ENCODE measurements around the gene BAZ2B. TPM values are rescaled to one million over a fixed set of nuclear protein-coding genes. Genes with fewer than 3 reads are reported as not detected.

Gene BAZ2B
- total and polyA plus RNA-seq, 3 experiments from 2014 or later: 13.3 to 27.0 (median 15.7) TPM

- Mint-ChIP-seq H3K4me1 (no peaks in the 10 kb centered on the region), H3K36me3 (peaks cover 15 to 61% (median 33%) of the 10 kb centered on the region in 3 donors), H3K27ac (no peak overlapping the region), H3K27me3 (no peaks in the 10 kb centered on the region), H3K4me3 (no peak overlapping the region), H3K9me3 (no peaks in the 10 kb centered on the region)
- POLR2A ChIA-PET: no interaction called here
- no peaks in the 10 kb centered on the region for H3K27me3 ChIP-seq (ENCODE audit: insufficient read depth, low read length, poor library complexity, severe bottlenecking)
- peaks cover 14% of the 10 kb centered on the region for H3K36me3 ChIP-seq (ENCODE audit: insufficient read depth, low read length)
- no peak overlapping the region for H3K4me3 ChIP-seq (ENCODE audit: low read length)
- DNase-seq: no peak
- H3K9me3 ChIP-seq (ENCODE audit: low read length): no peaks in the 10 kb centered on the region
- no peaks in the 10 kb centered on the region for H3K4me1 ChIP-seq (ENCODE audit: insufficient read depth, low read length)
- CTCF ChIA-PET: no interaction called here
- no peak overlapping the region for H3K27ac ChIP-seq (ENCODE audit: low read depth, low read length)
These were observed 177.5 kb downstream of the BAZ2B start for GRCh38 chr2:159438720-159439353.

- CTCF ChIA-PET: no interaction called here
- POLR2A ChIA-PET: no interaction called here
- H3K27me3 Mint-ChIP-seq: no peaks in the 10 kb centered on the region
- Histone ChIP-seq H3K27ac (ENCODE audit: low read depth, low read length) (no peak overlapping the region), H3K4me3 (ENCODE audit: low read length) (no peak overlapping the region), H3K36me3 (ENCODE audit: insufficient read depth, low read length) (peaks cover 10% of the 10 kb centered on the region), H3K27me3 (ENCODE audit: insufficient read depth, low read length, poor library complexity, severe bottlenecking) (no peaks in the 10 kb centered on the region), H3K4me1 (ENCODE audit: insufficient read depth, low read length) (no peaks in the 10 kb centered on the region), H3K9me3 (ENCODE audit: low read length) (no peaks in the 10 kb centered on the region)
- no peaks in the 10 kb centered on the region for H3K4me1 Mint-ChIP-seq
- H3K27ac Mint-ChIP-seq: no peak overlapping the region
- no peak for DNase-seq
- H3K36me3 Mint-ChIP-seq: peaks cover 11 to 61% (median 32%) of the 10 kb centered on the region in 3 donors
- no peak overlapping the region for H3K4me3 Mint-ChIP-seq
- H3K9me3 Mint-ChIP-seq: no peaks in the 10 kb centered on the region
These were observed 178.1 kb downstream of the BAZ2B start for GRCh38 chr2:159438284-159438683.

GRCh38 chr2:159432610-159433009 is 183.7 kb downstream of the BAZ2B start:
- Mint-ChIP-seq H3K27ac (no peak overlapping the region), H3K4me3 (no peak overlapping the region), H3K9me3 (no peaks in the 10 kb centered on the region), H3K4me1 (no peaks in the 10 kb centered on the region), H3K27me3 (no peaks in the 10 kb centered on the region), H3K36me3 (peaks cover 16 to 67% (median 32%) of the 10 kb centered on the region in 3 donors)
- H3K27me3 ChIP-seq (ENCODE audit: insufficient read depth, low read length, poor library complexity, severe bottlenecking): no peaks in the 10 kb centered on the region
- no peaks in the 10 kb centered on the region for H3K4me1 ChIP-seq (ENCODE audit: insufficient read depth, low read length)
- no peaks in the 10 kb centered on the region for H3K9me3 ChIP-seq (ENCODE audit: low read length)
- no peak overlapping the region for H3K27ac ChIP-seq (ENCODE audit: low read depth, low read length)
- POLR2A ChIA-PET: no interaction called here
- DNase-seq: no peak
- CTCF ChIA-PET: no interaction called here
- no peak overlapping the region for H3K4me3 ChIP-seq (ENCODE audit: low read length)
- no peaks in the 10 kb centered on the region for H3K36me3 ChIP-seq (ENCODE audit: insufficient read depth, low read length)

GRCh38 chr2:159427048-159427447 is 189.3 kb downstream of the BAZ2B start:
- no peaks in the 10 kb centered on the region for H3K9me3 ChIP-seq (ENCODE audit: low read length)
- ChIA-PET CTCF (no interaction called here), POLR2A (no interaction called here)
- no peaks in the 10 kb centered on the region for H3K27me3 ChIP-seq (ENCODE audit: insufficient read depth, low read length, poor library complexity, severe bottlenecking)
- Mint-ChIP-seq H3K27me3 (no peaks in the 10 kb centered on the region), H3K4me1 (no peaks in the 10 kb centered on the region), H3K4me3 (no peak overlapping the region), H3K36me3 (peaks cover 33 to 72% (median 40%) of the 10 kb centered on the region in 3 donors), H3K27ac (no peak overlapping the region), H3K9me3 (no peaks in the 10 kb centered on the region)
- no peak overlapping the region for H3K27ac ChIP-seq (ENCODE audit: low read depth, low read length)
- DNase-seq: no peak
- no peaks in the 10 kb centered on the region for H3K4me1 ChIP-seq (ENCODE audit: insufficient read depth, low read length)
- no peak overlapping the region for H3K4me3 ChIP-seq (ENCODE audit: low read length)
- no peaks in the 10 kb centered on the region for H3K36me3 ChIP-seq (ENCODE audit: insufficient read depth, low read length)

- Histone ChIP-seq H3K4me3 (ENCODE audit: low read length) (no peak overlapping the region), H3K9me3 (ENCODE audit: low read length) (no peaks in the 10 kb centered on the region), H3K4me1 (ENCODE audit: insufficient read depth, low read length) (no peaks in the 10 kb centered on the region), H3K27me3 (ENCODE audit: insufficient read depth, low read length, poor library complexity, severe bottlenecking) (no peaks in the 10 kb centered on the region), H3K27ac (ENCODE audit: low read depth, low read length) (no peak overlapping the region), H3K36me3 (ENCODE audit: insufficient read depth, low read length) (no peaks in the 10 kb centered on the region)
- CTCF ChIA-PET: interaction anchor here (1.4 kb wide), 1 partner anchor 14 kb away, joined by 3 read pairs; no protein-coding TSS in a partner anchor
- Mint-ChIP-seq H3K9me3 (no peaks in the 10 kb centered on the region), H3K4me1 (peaks cover 4 to 7% (median 6%) of the 10 kb centered on the region in 3 donors), H3K27ac (no peak overlapping the region), H3K27me3 (peaks cover 0 to under 1% of the 10 kb centered on the region in 2 donors), H3K4me3 (no peak overlapping the region), H3K36me3 (peaks cover 15 to 36% (median 22%) of the 10 kb centered on the region in 3 donors)
- POLR2A ChIA-PET: no interaction called here
- DNase-seq: no peak
These were observed 196.9 kb downstream of the BAZ2B start for GRCh38 chr2:159419403-159419802.

GRCh38 chr2:159411460-159411859 is 204.9 kb downstream of the BAZ2B start:
- H3K4me3 ChIP-seq (ENCODE audit: low read length): no peak overlapping the region
- H3K36me3 ChIP-seq (ENCODE audit: insufficient read depth, low read length): no peaks in the 10 kb centered on the region
- no peaks in the 10 kb centered on the region for H3K27me3 ChIP-seq (ENCODE audit: insufficient read depth, low read length, poor library complexity, severe bottlenecking)
- peaks cover 0 to 2% of the 10 kb centered on the region in 2 donors for H3K27me3 Mint-ChIP-seq
- DNase-seq: no peak
- ChIA-PET POLR2A (no interaction called here), CTCF (no interaction called here)
- peaks cover 9 to 55% (median 9%) of the 10 kb centered on the region in 3 donors for H3K36me3 Mint-ChIP-seq
- peaks cover 0 to 10% (median 3%) of the 10 kb centered on the region in 3 donors for H3K4me1 Mint-ChIP-seq
- no peaks in the 10 kb centered on the region for H3K4me1 ChIP-seq (ENCODE audit: insufficient read depth, low read length)
- no peak overlapping the region for H3K27ac Mint-ChIP-seq
- no peak overlapping the region for H3K4me3 Mint-ChIP-seq
- no peaks in the 10 kb centered on the region for H3K9me3 Mint-ChIP-seq
- no peaks in the 10 kb centered on the region for H3K9me3 ChIP-seq (ENCODE audit: low read length)
- no peak overlapping the region for H3K27ac ChIP-seq (ENCODE audit: low read depth, low read length)

GRCh38 chr2:159410276-159410675 is 206.1 kb downstream of the BAZ2B start:
- Histone ChIP-seq H3K36me3 (ENCODE audit: insufficient read depth, low read length) (no peaks in the 10 kb centered on the region), H3K4me3 (ENCODE audit: low read length) (no peak overlapping the region), H3K27me3 (ENCODE audit: insufficient read depth, low read length, poor library complexity, severe bottlenecking) (no peaks in the 10 kb centered on the region), H3K9me3 (ENCODE audit: low read length) (no peaks in the 10 kb centered on the region), H3K27ac (ENCODE audit: low read depth, low read length) (no peak overlapping the region), H3K4me1 (ENCODE audit: insufficient read depth, low read length) (no peaks in the 10 kb centered on the region)
- Mint-ChIP-seq H3K4me3 (no peak overlapping the region), H3K27me3 (peaks cover 0 to 2% of the 10 kb centered on the region in 2 donors), H3K36me3 (peaks cover 12 to 65% (median 12%) of the 10 kb centered on the region in 3 donors), H3K4me1 (peaks cover 0 to 10% (median 3%) of the 10 kb centered on the region in 3 donors), H3K9me3 (no peaks in the 10 kb centered on the region), H3K27ac (peak overlapping the region in 1 of 8 donors; percentile 33)
- POLR2A ChIA-PET: no interaction called here
- CTCF ChIA-PET: no interaction called here
- no peak for DNase-seq

GRCh38 chr2:159409116-159409800 is 207.1 kb downstream of the BAZ2B start:
- DNase-seq: no peak
- no peaks in the 10 kb centered on the region for H3K27me3 Mint-ChIP-seq
- no peak overlapping the region for H3K27ac Mint-ChIP-seq
- Histone ChIP-seq H3K4me1 (ENCODE audit: insufficient read depth, low read length) (no peaks in the 10 kb centered on the region), H3K36me3 (ENCODE audit: insufficient read depth, low read length) (no peaks in the 10 kb centered on the region), H3K9me3 (ENCODE audit: low read length) (no peaks in the 10 kb centered on the region), H3K27me3 (ENCODE audit: insufficient read depth, low read length, poor library complexity, severe bottlenecking) (no peaks in the 10 kb centered on the region), H3K4me3 (ENCODE audit: low read length) (no peak overlapping the region), H3K27ac (ENCODE audit: low read depth, low read length) (no peak overlapping the region)
- no peaks in the 10 kb centered on the region for H3K9me3 Mint-ChIP-seq
- ChIA-PET CTCF (no interaction called here), POLR2A (no interaction called here)
- H3K36me3 Mint-ChIP-seq: peaks cover 12 to 66% (median 16%) of the 10 kb centered on the region in 3 donors
- H3K4me1 Mint-ChIP-seq: peaks cover 0 to 10% (median 3%) of the 10 kb centered on the region in 3 donors
- no peak overlapping the region for H3K4me3 Mint-ChIP-seq

All from CD8-positive, alpha-beta memory T cell (primary cell).